HG03457 (cell line): Measurements from ENCODE around the gene TMEM53.
A peak's percentile ranks its signal among the peaks of the same experiment; 100 is the strongest.
"Not testable (repeated sequence)": the region's sequence is repeated elsewhere in the genome, so short reads cannot be mapped to it uniquely, and the experiment has no call there.

Source experiments
- ATAC-seq: cut with Tn5 transposase; IDR thresholded peaks from one replicate; pipeline ENCODE4 v1.9.1; 2021; ENCODE audit warnings: moderate number of reproducible peaks; ENCODE audit not compliant: unreplicated experiment

The TMEM53 gene

GRCh38 chr1:44674113-44675000 lies at the start of gene TMEM53, which contains the start of gene ARMH1:
TMEM53 (minus strand) TSS chr1:44674481; CDS start chr1:44674391, 90 bp downstream.
ARMH1 (plus strand) TSS chr1:44674714; CDS start chr1:44689698, 14,984 bp downstream.
- peak; percentile 87 for ATAC-seq

DNA sequence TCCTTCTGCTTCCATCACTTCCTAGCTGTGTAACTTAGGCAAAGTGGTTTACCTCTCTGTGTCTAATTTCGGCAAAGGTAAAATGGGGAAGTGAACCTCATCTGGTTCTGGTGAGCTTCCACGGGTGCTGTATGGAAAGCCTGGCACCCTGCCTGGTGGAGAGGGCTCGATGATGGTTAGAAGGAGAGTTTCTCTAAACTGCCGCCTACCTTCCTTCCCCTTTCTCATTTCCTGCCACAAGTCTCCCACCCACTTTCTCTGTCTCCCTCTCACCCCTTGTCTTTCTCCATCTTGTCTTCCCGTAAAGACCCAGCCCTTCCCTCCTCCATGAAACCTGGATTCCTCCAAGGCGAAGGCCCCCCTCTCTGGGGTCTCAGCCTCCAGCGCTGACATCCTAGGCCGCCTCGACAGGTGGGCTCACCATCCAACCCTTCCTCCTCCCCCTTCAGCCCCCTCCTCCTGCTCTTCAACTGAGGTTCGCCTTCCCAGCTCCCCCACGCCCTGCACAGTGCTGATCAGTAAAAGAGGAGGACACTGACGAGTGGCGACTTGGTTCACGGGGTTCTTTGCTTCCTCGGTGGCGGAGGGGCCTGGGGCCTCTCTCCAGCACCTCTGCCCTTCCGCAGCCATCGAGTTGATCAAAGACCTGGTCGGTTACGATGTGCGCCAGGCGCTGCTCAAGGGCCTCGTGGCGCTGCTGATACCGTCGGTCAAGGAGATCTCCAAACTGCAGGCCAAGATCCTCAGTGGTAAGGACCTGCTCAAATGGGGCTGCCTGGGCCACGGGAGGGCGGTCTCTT lies 49.4 kb upstream of the TMEM53 start:
- no peak for ATAC-seq

DNA sequence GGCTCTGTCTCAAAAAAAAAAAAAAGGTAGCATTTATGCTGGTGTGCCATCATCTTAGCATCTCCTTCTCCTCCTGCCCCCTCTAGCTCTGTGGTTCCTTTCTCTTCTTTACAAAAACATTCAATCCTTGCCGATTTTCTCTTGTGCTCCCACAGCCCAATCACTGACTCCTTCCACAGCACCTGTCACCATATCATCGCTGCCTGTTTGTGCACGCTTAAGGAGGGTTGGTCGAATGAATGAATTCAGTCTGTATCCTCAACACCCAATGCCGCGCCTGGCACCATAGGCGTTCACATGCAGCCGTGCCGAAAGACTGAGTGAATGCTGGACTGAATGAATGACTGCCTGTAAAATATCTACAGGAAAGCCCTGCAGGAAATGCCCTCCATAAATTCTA lies 48.8 kb upstream of the TMEM53 start:
- ATAC-seq: no peak

GRCh38 chr1:44721485-44722361 lies 47.4 kb upstream of the TMEM53 start:
- ATAC-seq: peak; percentile 46

DNA sequence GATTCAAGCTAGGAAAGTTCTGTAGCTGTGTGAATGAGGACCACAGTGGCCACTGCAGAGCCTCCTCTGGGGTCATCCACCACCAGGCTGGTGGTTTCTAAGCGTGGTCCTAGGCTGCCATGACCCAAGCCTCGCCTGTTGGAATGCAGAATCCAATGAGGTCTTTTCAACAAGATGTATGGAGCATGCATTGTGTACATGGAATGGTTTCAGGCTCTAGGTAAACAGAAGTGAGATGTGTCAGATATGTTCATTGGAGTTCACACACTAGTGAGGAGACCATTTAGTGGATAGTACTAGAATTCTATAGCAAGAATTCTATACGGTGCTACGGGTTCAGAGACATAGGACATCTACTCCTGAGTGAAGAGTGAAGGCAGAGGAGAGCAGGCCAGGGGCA lies 46.0 kb upstream of the TMEM53 start:
- ATAC-seq: no peak

GRCh38 chr1:44719318-44719717 lies 45.0 kb upstream of the TMEM53 start:
- ATAC-seq: no peak

DNA sequence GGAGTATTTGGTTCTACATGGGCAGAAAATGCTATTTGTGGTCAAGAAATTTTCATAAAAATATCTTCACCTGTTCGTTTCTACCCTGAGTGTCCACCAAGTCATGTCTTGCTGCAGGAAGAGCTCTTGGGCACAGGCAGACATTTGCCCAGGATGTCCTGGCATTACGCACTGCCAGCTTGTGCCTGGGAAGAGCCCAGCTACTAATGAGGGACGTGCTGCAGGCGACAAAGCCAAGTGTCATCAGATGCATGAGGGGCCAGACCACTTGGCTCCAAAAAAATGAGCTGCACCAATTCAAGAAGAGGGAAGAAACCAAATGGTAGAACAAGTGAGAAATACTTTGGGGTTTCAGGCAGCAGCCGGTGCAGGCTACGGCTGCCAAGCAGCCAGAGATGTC lies 43.8 kb upstream of the TMEM53 start:
- no peak for ATAC-seq

DNA sequence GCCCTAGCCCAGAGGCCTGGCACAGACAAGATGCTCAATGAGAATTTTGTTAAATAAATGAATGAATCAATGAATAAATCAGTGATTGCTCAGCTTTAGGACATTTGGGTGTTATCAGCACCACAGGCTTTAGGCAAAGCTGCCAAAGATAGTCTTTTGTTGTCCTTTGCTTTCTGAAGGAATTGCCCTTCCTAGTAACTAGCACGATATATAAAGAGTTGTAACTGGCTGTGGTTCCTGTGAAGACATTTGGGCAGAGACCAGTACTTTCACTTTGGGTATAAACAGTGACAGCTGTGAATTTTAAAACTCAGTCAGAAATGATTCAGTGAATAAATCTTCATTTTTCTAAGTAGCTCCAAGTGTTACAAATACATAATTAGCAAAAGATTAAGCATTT lies 43.4 kb upstream of the TMEM53 start:
- ATAC-seq: no peak

DNA sequence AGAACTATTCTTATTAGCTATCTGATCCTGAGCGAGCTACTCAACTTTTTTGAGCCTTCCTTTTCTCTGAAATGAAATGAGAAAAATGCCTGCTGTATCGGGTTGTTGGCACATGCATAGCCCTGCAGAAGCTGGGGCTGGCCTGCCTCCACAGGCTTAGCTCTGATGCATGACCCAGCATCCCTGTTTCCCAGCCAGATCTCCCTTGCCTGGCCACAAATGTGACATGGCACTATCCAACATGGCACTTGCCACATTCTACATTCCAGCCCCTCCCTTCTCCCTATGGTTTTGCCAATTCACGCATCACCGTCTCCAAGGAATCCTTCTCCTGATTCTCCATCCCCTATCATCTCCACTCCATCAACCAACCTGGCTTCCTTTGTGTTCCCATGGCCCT lies 42.9 kb upstream of the TMEM53 start:
- ATAC-seq: no peak

DNA sequence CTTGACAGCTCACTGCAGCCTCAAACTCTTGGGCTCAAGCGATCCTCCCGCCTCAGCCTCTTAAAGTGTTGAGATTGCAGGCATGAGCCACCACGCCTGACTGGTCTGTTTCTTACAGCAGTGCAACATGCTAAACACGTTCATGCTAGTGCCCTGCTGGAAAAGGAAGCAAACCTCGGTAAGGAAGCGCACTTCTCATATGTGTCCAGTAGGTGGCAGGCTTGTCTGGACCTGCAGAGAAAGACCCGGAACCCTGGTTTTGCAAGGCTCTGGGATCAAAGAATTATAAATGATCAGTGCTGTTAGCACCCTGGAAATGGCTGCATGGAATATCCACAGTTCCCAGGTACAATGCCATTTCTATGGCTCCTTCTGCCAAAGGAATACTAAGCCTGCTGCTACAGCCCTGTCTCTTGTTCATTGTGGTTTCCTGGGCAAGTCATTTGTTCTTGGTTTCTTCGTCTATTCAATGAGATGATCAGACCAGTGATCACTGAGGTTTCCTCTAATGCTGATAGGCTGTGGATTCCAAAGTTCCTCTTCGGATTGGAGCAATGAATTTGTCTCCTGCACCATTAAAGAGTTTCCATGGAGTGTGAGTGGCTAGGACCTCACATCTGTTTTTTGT lies 40.8 kb upstream of the TMEM53 start:
- no peak for ATAC-seq

DNA sequence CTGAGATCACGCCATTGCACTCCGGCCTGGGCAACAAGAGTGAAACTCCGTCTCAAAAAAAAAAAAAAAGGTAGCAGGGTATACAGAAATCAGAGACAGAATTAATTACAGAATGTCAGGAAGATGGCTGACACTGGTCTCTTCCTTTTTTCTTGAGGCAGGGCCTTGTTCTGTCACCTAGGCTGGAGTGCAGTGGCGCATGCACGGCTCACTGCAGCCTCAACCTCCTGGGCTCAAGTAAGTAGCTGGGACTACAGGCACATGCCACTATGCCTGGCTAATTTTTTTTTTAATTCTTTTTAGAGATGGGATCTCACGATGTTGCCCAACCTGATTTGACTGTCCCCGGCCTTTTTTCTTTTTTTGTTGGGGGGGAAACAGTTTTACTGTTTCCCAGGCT lies 40.3 kb upstream of the TMEM53 start:
- ATAC-seq: no peak

GRCh38 chr1:44713321-44713781 lies 39.1 kb upstream of the TMEM53 start:
- no peak for ATAC-seq

- ATAC-seq: no peak
Observed at GRCh38 chr1:44707959-44708831, 33.9 kb upstream of the TMEM53 start.

GRCh38 chr1:44707112-44707881 lies 33.0 kb upstream of the TMEM53 start:
- no peak for ATAC-seq

DNA sequence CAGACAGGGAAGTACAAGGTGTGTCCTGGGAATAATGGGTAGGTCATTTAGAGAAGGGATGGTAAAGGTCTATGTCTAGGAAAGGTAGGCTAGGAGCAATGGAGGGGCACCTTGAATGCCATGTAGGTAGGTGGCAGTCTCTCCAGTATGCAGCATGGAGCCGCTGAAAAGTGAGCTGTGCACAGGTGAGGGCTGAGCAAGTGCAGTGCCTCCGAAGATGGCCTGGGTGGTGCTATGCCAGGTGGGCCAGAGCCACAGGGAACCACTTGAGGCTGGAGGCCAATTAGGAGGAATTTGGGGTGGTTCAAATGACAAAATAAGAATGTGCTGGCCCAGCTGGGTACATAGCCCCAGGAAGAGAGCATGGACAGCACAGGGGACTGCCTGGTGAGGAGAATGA lies 31.7 kb upstream of the TMEM53 start:
- no peak for ATAC-seq

- no peak for ATAC-seq
Observed at GRCh38 chr1:44705470-44705869, 31.2 kb upstream of the TMEM53 start.

- ATAC-seq: no peak
Observed at GRCh38 chr1:44701141-44701573, 26.9 kb upstream of the TMEM53 start.

GRCh38 chr1:44700573-44700972 lies 26.3 kb upstream of the TMEM53 start:
- no peak for ATAC-seq

DNA sequence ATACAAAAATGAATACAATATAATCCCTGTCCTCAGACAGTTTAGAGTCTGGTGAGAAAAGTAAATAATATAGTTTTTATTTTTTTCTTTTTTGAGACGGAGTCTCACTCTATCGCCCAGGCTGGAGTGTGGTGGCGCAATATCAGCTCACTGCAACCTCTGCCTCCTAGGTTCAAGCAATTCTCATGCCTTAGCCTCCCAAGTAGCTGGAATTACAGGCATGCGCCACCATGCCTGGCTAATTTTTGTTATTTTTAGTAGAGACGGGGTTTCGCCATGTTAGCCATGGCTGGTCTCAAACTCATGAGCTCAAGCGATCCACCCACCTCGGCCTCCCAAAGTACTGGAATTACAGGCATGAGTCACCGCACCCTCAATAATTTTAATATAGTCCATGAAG lies 25.1 kb upstream of the TMEM53 start:
- ATAC-seq: not testable (repeated sequence)
